ENCODE measurements around the gene ENAH. TPM values are rescaled to one million over a fixed set of nuclear protein-coding genes. Genes with fewer than 3 reads are reported as not detected.

The ENAH gene
- total RNA-seq, 3 donors from 2014 or later, result 0.90 to 1.3 (median 1.1) TPM

DNA sequence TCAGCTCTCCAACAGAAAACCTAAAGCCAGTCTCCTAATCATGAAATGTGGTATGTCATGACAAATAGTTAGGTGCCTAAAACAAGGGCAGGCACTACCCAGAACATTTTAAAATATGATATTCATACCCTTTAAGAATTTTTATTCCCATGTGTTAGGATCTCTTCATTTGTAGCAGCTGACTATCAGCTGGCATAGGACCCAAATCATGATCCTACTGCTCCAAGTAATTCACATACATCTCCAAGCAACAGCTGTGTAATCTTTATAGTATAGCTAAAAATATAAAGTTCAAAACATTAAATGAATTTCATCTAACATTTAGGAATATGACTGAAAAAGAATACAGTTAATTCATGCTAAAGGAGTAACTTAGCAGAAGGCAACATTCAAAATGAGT is 57.5 kb downstream of the ENAH start:
- H3K4me1 Mint-ChIP-seq (ENCODE audit: low read depth), result no peaks in the 10 kb centered on the region
- H3K27me3 Mint-ChIP-seq (ENCODE audit: low read depth), result peaks cover 2% of the 10 kb centered on the region
- H3K4me3 Mint-ChIP-seq, result no peak overlapping the region
- H3K36me3 Mint-ChIP-seq (ENCODE audit: insufficient read depth), result no peaks in the 10 kb centered on the region
- H3K9me3 Mint-ChIP-seq, result peaks cover 5% of the 10 kb centered on the region
- DNase-seq (no peak), ATAC-seq (no peak)

GRCh38 chr1:225593414-225593813 is 59.5 kb downstream of the ENAH start:
- Mint-ChIP-seq H3K4me1 (ENCODE audit: low read depth) (no peaks in the 10 kb centered on the region), H3K4me3 (no peak overlapping the region)

DNA sequence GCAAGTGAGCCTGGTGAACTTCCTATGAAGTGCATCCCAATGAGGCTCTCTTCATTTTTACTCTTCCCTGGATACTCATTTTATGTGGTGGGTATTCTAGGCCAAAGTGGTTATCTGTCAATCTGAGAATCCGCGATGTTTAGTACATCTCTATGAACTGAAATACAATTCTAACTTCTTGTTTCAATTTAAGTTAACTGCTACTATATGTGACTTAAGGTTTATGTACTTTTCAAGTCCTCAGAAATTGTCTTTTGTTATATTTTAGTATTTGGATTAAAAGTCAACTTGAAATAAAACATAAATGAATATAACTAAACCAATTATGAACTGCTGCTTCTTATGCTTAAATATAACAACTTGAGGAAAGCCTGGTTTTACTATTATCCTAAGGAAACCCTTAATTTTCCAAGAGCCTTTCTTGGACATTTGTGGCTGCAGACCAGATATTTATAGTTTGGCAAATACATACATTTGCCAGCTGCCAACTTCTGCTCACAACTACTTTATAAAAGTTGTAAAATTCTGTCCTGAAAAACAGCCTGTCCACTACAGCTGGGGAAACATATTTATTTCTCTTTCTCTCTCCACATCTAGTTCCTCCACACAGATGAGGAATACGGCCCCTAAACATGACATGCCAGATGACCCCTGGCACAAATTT is 60.4 kb downstream of the ENAH start:
- Mint-ChIP-seq H3K4me1 (ENCODE audit: low read depth) (no peaks in the 10 kb centered on the region), H3K36me3 (ENCODE audit: insufficient read depth) (no peaks in the 10 kb centered on the region), H3K9me3 (no peaks in the 10 kb centered on the region)

More at GRCh38 chr1:225593414-225593813, 59.5 kb downstream of the ENAH start:
- no peak for ATAC-seq
- H3K27me3 Mint-ChIP-seq (ENCODE audit: low read depth), result peaks cover 2% of the 10 kb centered on the region
- H3K36me3 Mint-ChIP-seq (ENCODE audit: insufficient read depth), result no peaks in the 10 kb centered on the region
- H3K9me3 Mint-ChIP-seq, result no peaks in the 10 kb centered on the region
- DNase-seq, result no peak

DNA sequence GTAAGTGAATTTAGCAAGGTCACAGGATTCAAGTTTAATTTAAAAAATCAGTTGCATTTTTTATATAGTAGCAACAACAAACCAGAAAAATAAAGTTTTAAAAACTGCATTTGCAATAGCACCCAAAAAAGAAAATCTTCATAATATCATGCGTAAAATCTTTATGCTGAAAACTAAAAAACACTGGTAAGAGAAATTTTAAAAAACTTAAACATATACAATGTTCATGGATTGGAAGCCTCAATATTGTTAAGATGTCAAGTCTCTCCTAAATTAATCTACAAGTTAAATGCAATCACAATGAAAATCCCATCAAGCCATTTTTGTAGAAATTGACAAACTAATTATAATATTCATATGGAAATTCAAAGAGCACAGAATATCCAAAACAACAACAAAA is 65.6 kb downstream of the ENAH start:
- ATAC-seq (no peak), DNase-seq (no peak)
- Mint-ChIP-seq H3K36me3 (ENCODE audit: insufficient read depth) (no peaks in the 10 kb centered on the region), H3K4me1 (ENCODE audit: low read depth) (no peaks in the 10 kb centered on the region), H3K9me3 (no peaks in the 10 kb centered on the region), H3K4me3 (no peak overlapping the region), H3K27me3 (ENCODE audit: low read depth) (peaks cover 14% of the 10 kb centered on the region)

More for the DNA sequence above, 60.4 kb downstream of the ENAH start:
- H3K4me3 Mint-ChIP-seq, result no peak overlapping the region
- DNase-seq, result no peak
- no peak for ATAC-seq
- H3K27me3 Mint-ChIP-seq (ENCODE audit: low read depth), result peaks cover 2% of the 10 kb centered on the region

- Mint-ChIP-seq H3K4me3 (no peak overlapping the region), H3K9me3 (no peaks in the 10 kb centered on the region), H3K36me3 (ENCODE audit: insufficient read depth) (no peaks in the 10 kb centered on the region), H3K27me3 (ENCODE audit: low read depth) (peaks cover 12% of the 10 kb centered on the region), H3K4me1 (ENCODE audit: low read depth) (peaks cover 2% of the 10 kb centered on the region)
- no peak for ATAC-seq
- DNase-seq, result no peak
Measured at GRCh38 chr1:225581186-225581585, 71.7 kb downstream of the ENAH start.

DNA sequence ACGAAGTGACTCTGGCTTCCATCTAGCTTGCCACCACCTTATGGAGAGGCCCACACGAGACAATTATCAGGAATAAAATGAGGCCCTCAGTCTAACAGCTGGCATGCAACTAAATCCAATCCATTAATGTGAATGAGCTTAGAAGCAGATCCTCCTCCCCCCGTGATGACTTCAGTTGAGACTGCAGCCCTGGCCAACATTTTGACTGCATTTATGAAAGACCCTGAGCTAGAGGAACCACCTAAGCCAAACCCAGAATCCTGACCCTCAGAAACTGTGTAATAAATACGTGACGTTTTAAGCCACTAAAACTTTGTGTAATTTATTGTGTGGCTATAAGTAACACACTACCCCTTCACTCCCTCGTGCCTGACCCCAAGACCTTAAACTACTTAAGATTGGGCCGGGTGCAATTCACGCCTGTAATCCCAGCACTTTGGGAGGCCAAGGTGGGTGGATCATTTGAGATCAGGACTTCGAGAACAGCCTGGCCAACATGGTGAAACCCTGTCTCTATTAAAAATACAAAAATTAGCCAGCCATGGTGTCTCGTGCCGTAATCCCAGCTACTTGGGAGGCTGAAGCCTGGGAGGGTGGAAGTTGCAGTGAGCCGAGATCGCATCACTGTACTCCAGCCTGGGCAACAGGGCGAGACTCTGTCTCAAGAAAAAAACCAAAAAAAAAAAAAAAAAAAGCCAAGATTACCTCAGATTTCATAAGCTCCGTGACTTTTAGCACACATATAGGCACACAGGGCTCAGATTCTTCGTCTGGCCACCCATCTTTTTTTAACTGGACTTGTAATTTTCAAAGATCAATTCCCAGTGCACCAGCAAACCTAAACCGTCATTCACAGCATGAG is 72.5 kb downstream of the ENAH start:
- Mint-ChIP-seq H3K36me3 (ENCODE audit: insufficient read depth) (no peaks in the 10 kb centered on the region), H3K27me3 (ENCODE audit: low read depth) (peaks cover 12% of the 10 kb centered on the region), H3K4me1 (ENCODE audit: low read depth) (peaks cover 2% of the 10 kb centered on the region), H3K9me3 (no peaks in the 10 kb centered on the region), H3K4me3 (no peak overlapping the region)
- ATAC-seq (no peak), DNase-seq (no peak)

GRCh38 chr1:225578251-225578977 is 74.5 kb downstream of the ENAH start:
- H3K9me3 Mint-ChIP-seq, result no peaks in the 10 kb centered on the region

DNA sequence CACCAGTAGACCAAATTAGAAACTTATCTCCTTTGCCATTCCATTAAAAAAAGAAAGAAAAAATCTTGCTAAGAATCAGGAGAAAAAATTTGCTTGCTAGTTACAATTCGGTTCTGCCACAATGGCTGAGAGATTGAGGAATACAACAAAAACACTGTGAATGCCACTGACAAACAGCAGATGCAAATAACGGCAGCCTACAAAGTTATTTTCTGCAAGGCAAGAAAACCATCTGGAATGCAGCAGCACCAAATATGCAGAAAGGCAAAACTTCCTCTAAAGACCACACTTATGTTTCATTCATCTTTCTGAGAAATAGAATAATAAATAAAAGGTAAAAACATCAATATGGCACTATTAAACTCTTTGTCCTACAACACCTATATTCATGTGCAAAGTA is 75.7 kb downstream of the ENAH start:
- DNase-seq (no peak), ATAC-seq (no peak)
- peaks cover 2% of the 10 kb centered on the region for H3K4me1 Mint-ChIP-seq (ENCODE audit: low read depth)
- H3K9me3 Mint-ChIP-seq, result no peaks in the 10 kb centered on the region
- no peaks in the 10 kb centered on the region for H3K36me3 Mint-ChIP-seq (ENCODE audit: insufficient read depth)
- H3K4me3 Mint-ChIP-seq, result no peak overlapping the region
- peaks cover 5% of the 10 kb centered on the region for H3K27me3 Mint-ChIP-seq (ENCODE audit: low read depth)

More at GRCh38 chr1:225578251-225578977, 74.5 kb downstream of the ENAH start:
- Mint-ChIP-seq H3K4me3 (no peak overlapping the region), H3K27me3 (ENCODE audit: low read depth) (peaks cover 10% of the 10 kb centered on the region), H3K4me1 (ENCODE audit: low read depth) (peaks cover 2% of the 10 kb centered on the region), H3K36me3 (ENCODE audit: insufficient read depth) (no peaks in the 10 kb centered on the region)
- ATAC-seq, result no peak
- no peak for DNase-seq

- H3K4me1 Mint-ChIP-seq (ENCODE audit: low read depth), result peaks cover 2% of the 10 kb centered on the region
Measured at GRCh38 chr1:225573216-225573615, 79.7 kb downstream of the ENAH start.

GRCh38 chr1:225572422-225572821 is 80.5 kb downstream of the ENAH start:
- no peak for DNase-seq
- H3K36me3 Mint-ChIP-seq (ENCODE audit: insufficient read depth), result no peaks in the 10 kb centered on the region
- no peak overlapping the region for H3K4me3 Mint-ChIP-seq
- H3K27me3 Mint-ChIP-seq (ENCODE audit: low read depth), result no peaks in the 10 kb centered on the region
- no peaks in the 10 kb centered on the region for H3K9me3 Mint-ChIP-seq
- peaks cover 2% of the 10 kb centered on the region for H3K4me1 Mint-ChIP-seq (ENCODE audit: low read depth)
- ATAC-seq, result no peak

More at GRCh38 chr1:225573216-225573615, 79.7 kb downstream of the ENAH start:
- no peak overlapping the region for H3K4me3 Mint-ChIP-seq
- H3K27me3 Mint-ChIP-seq (ENCODE audit: low read depth), result no peaks in the 10 kb centered on the region
- no peak for ATAC-seq
- no peak for DNase-seq
- H3K36me3 Mint-ChIP-seq (ENCODE audit: insufficient read depth), result no peaks in the 10 kb centered on the region
- no peaks in the 10 kb centered on the region for H3K9me3 Mint-ChIP-seq

DNA sequence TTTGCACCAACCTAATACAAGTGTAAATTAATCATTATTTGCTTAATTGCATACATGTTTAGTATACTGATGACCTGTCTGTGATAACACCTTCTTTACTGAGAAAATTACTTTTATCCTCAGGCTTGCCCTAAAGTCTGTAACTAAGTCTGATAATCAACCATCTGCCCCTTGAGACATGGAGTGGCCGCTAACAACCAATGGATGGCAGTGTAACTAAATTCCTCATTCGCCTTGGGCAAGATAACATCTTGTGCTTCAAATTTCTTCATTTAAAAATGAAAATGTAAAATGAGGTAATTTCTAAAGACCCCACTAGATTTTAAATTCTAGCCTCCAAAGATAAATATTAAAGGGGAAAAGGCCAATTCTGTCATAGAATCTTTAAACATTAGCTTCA is 85.1 kb downstream of the ENAH start:
- DNase-seq, result no peak
- no peaks in the 10 kb centered on the region for H3K4me1 Mint-ChIP-seq (ENCODE audit: low read depth)
- H3K36me3 Mint-ChIP-seq (ENCODE audit: insufficient read depth), result no peaks in the 10 kb centered on the region
- peaks cover 13% of the 10 kb centered on the region for H3K27me3 Mint-ChIP-seq (ENCODE audit: low read depth)
- no peaks in the 10 kb centered on the region for H3K9me3 Mint-ChIP-seq
- no peak for ATAC-seq
- H3K4me3 Mint-ChIP-seq, result no peak overlapping the region

GRCh38 chr1:225565847-225566246 is 87.1 kb downstream of the ENAH start:
- Mint-ChIP-seq H3K4me3 (no peak overlapping the region), H3K9me3 (no peaks in the 10 kb centered on the region), H3K4me1 (ENCODE audit: low read depth) (no peaks in the 10 kb centered on the region), H3K36me3 (ENCODE audit: insufficient read depth) (no peaks in the 10 kb centered on the region), H3K27me3 (ENCODE audit: low read depth) (peaks cover 17% of the 10 kb centered on the region)
- no peak for DNase-seq
- no peak for ATAC-seq

GRCh38 chr1:225561675-225562074 is 91.2 kb downstream of the ENAH start:
- no peaks in the 10 kb centered on the region for H3K36me3 Mint-ChIP-seq (ENCODE audit: insufficient read depth)
- H3K4me3 Mint-ChIP-seq, result no peak overlapping the region
- DNase-seq (no peak), ATAC-seq (no peak)
- no peaks in the 10 kb centered on the region for H3K9me3 Mint-ChIP-seq
- no peaks in the 10 kb centered on the region for H3K4me1 Mint-ChIP-seq (ENCODE audit: low read depth)
- H3K27me3 Mint-ChIP-seq (ENCODE audit: low read depth), result peaks cover 23% of the 10 kb centered on the region

GRCh38 chr1:225559902-225560301 is 93.0 kb downstream of the ENAH start:
- H3K36me3 Mint-ChIP-seq (ENCODE audit: insufficient read depth), result no peaks in the 10 kb centered on the region
- H3K4me3 Mint-ChIP-seq, result no peak overlapping the region
- ATAC-seq, result no peak
- H3K27me3 Mint-ChIP-seq (ENCODE audit: low read depth), result peaks cover 15% of the 10 kb centered on the region
- no peak for DNase-seq
- no peaks in the 10 kb centered on the region for H3K4me1 Mint-ChIP-seq (ENCODE audit: low read depth)
- H3K9me3 Mint-ChIP-seq, result no peaks in the 10 kb centered on the region
